Erythroblast (primary cell): ENCODE data around the gene DHRS2.

ENCODE experiments used
- DNase-seq, 2 experiments: peaks; one replicate each; lab custom pipeline; 2025; lab: John Stamatoyannopoulos, UW
- GATA1 ChIP-seq: IDR thresholded peaks from 2 replicates; pipeline ENCODE4 v1.6.1; 2011; ENCODE audit warnings: low read depth, mild to moderate bottlenecking, control low read depth, low read length, moderate library complexity
- POLR2A ChIP-seq: IDR thresholded peaks from 2 replicates; pipeline ENCODE4 v1.6.1; 2011; ENCODE audit warnings: mild to moderate bottlenecking, low read length

The DHRS2 gene

DNA sequence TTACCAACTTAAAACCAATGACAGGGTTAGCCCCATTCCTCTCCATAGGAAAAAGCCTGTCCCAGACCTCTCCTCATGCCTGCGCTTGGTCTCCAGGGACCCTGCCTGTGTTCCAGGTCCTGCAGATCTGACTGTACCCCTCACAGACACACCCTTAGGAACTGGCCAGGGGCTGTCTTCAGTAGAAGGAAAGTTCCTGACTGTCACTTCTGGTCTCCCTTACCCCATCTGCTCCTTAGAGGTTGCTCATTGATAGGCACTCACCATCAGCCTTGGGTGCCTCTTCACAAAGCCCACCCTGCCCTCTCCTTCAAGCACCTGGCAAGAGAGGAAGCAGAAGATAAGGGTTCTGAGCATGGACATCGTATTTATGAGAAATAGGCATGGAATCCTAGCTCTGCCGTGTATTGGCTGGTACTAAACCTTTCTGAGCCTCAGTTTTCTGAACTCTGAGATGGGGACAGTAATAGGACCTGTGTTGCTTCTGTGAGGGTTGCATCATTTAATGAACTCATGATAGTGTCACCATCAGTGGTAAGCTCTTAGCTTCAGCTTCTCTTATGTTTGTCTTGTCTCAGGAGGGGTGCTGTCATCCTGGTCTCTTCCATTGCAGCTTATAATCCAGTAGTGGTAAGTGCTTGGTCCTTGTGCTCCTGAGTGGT lies 7.5 kb downstream of the DHRS2 start:
- TF ChIP-seq POLR2A (no peak), GATA1 (no peak)
- DNase-seq, result no peak

DNA sequence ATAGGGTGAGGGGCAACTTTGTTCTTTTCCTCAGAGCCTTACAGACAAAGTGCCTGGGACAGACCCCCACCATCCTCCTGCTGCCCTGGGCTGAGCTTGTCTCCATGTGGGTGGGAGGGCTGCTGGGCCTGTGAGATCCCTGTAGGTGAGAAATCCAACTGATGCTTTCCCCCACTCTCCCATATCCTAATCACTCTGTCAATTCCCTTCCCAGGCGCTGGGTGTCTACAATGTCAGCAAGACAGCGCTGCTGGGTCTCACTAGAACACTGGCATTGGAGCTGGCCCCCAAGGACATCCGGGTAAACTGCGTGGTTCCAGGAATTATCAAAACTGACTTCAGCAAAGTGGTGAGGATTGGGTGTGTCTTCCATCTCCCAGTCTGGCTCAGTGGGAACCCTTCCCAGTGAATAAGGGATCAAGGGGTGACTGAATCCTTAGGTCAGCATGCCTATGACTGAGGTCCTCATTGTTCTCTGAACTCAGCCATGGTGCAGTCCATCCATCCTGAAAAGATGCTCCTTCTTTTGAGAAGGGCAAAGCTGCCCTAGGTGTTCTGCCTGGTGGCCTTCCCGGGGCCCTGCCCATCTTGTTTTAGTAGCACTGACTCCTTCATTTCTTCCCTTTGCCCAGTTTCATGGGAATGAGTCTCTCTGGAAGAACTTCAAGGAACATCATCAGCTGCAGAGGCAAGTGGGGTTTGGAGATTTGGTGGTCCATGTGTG lies 8.2 kb downstream of the DHRS2 start:
- DNase-seq, result no peak
- TF ChIP-seq POLR2A (no peak), GATA1 (no peak)

DNA sequence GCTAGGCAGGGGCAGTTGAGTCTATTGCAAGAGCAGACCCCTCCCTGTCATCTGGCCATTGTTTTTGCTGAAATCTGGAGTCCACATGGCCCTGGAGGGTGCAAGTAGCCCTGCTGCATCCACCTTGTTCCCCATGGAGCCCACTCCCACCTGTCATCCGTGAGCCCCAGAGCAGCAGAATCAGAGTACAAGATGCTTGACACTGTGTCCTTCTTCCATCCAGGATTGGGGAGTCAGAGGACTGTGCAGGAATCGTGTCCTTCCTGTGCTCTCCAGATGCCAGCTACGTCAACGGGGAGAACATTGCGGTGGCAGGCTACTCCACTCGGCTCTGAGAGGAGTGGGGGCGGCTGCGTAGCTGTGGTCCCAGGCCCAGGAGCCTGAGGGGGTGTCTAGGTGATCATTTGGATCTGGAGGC lies 8.8 kb downstream of the DHRS2 start:
- no peak for DNase-seq
- TF ChIP-seq GATA1 (no peak), POLR2A (no peak)

DNA sequence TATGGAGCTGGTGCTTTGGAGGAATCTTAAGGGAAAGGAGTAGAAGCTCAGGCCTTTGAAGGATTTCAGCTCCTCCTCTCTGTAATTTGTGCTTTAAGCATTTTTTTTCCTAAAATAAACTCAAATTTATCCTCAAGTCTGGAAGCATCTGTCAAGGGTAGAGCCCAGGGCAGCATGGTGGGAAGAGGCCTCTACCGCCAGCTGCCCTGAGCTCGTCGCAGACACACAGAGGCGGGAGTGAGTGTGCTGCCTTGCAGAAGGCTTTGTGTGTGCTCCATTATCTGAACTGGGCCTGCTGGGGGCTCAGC lies 9.3 kb downstream of the DHRS2 start:
- no peak for TF ChIP-seq GATA1
- TF ChIP-seq POLR2A, result no peak
- no peak for DNase-seq

DNA sequence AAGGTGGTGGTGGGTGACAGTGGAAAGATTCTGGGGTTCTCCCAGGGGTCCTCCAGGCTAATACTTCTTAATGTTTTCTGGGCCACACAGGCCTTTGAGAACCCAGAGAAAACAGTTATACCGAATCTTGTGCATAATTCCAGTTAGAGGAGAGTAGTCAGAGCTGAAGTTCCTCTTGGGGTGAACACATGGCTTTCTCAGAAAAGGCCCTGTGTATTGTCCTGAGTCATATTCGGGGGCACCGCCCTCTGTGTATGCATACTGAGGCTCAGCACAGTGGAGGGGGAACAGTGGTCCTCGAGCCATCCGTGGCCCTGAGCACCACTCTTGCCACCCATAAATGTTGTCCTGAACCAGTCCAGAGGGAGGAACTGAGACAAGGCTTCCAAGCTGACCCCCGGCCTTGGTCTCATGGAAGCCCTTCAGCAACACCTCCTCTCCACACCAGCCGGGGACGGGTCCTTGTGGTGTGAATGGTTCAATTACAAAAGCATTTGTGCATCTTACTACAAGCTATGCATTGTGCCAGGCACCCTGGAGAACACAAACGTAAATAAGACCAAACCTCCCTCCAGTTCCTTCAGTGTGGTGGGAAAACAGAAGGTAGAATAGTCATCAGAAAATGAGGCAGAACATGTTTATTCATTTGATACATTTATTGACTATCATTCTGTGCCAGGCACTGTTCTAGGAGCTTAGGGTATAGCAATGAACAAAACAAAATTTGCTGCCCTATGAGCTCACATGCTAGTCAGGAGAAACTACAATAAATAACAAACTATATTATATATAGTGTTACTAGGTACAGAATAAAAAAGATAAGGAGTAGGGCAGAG lies 9.9 kb downstream of the DHRS2 start:
- TF ChIP-seq GATA1 (no peak), POLR2A (no peak)
- DNase-seq, result no peak

DNA sequence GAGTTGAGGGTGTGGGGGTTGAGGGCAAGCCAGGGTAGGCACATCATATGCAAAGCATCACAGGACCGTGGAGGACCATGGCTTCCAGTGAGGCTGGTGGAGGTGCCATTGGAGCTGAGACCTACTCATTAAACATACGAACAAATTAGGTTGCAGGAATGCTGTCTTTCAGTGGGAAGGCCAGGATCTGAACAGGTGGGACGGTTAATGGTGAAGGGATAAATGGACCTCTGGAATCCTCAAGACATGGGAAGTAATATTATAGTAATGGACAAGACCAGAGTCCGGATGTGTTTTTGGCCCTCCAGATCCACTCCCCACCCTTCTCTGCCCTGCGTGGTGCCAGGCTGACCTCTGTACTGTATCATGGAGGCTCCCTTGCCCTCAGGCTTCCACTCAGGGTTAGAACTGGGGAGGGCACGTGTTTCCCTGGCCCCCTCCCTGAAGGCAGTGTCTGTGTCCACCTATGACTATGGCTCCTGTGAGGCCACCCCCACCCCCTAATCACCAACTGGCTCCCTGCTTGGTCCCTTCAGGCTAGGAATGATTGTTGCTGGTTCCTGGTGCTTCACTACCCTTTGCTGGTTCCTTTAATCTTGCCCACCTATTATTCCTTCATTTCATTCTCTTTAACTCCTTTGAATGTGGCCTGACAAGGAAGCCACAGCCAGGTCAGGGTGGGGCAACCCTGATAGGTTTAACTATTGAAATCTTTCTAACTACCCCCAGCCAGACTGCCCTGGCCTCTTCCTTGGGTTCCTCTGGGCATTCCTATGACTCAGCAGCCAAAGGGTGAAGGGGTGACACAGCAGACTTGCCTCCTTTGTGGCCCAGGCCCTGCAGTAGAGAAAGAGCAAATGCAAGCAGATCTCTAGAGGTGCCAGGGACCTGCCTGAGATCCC lies 10.7 kb downstream of the DHRS2 start:
- peak in 1 of 2 experiments; percentile 14 for DNase-seq
- TF ChIP-seq POLR2A (no peak), GATA1 (no peak)

DNA sequence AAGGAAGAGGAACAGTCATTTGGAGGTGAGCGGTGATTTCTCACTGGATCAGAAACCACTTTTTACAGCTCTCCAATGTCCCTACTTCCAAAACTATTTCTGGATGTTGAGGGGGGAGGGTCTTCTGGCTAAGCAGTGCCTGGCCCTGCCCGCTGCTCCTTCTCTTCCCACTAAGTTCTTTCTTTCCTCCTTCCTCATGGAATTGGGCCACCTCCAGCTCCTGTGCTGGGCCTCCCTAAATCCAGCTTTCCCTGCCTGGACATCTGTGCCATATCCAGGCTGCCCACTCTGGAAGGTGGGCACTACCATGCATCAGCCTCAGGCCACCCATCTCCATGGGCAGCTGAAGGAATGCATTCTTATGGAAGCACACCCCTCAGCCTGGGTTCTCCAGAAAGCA lies 11.5 kb downstream of the DHRS2 start:
- DNase-seq, result no peak
- TF ChIP-seq GATA1 (no peak), POLR2A (no peak)

DNA sequence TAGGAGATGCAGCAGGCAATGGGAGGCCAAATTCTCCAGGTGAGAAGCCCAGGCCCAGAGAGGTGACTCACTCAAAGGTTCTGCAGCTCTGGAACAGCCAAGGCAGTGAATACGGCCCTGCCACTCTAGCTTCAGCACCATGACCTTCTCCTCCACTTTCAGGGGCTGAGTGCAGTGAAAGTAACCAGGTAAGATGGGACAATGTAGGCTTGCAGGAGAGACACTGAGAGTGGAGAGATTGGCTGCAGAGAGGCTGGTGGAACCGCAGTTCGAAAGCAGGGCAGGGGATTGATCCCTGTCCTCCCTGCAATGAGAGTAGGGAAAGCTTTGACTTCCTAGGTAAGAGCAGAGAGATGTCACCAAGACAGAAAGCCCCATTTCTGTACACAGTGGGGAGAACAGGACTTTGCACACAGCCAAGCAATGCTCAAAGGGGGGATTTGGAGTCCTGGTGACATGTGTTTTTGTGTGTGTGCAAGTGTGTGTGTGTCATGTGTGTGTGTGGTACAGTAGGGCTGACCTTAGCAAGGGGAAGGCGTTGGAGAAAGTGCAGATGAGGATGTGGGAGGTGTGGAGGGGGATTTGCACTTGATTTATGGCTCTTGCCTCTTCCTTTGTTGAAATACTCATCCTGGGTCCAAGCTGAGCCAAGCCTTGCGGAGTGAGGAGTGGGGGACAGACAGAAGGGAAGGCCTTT lies 12.7 kb downstream of the DHRS2 start:
- TF ChIP-seq POLR2A (no peak), GATA1 (no peak)

DNA sequence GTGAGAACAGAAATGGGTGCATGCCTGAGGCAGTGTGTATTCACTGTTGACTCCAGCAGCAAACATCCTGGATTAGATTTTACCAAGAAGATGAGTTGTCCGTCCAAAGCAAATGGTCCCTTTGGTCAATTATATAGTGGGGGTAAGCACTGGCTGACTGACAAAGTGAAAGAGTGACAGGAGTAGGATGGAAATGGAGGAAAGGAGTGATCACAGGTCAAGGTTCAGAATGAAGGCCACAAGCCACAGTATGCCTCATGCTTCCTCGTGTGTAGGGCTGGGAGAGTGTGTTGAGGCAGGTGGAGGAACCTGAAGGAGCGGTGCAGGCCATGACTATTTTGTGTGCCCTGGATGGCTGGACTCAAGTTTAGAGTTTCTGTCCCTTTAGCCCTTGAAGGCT lies 14.3 kb downstream of the DHRS2 start:
- TF ChIP-seq POLR2A (no peak), GATA1 (no peak)
- no peak for DNase-seq

More for the DNA sequence above, 12.7 kb downstream of the DHRS2 start:
- no peak for DNase-seq

DNA sequence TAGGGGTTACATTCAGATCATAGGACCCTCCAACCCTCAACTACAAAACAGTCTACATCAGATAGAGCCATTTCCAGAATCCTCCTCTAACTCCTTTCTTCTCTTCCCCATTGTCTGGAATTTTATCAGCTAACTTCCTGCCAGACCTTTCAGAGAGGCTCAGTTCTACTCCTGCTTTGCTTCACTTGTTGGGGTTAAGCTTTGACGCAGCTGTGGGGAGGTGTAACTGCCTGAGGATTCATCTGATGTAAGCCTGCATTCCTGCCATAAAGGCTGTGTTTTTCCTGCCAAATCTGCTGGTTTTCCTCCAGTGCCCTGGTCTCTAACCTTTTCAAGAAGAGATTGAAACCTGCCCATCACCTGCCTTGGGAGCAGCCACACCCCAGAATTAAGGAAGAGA lies 16.9 kb downstream of the DHRS2 start:
- DNase-seq, result no peak
- TF ChIP-seq POLR2A (no peak), GATA1 (no peak)

DNA sequence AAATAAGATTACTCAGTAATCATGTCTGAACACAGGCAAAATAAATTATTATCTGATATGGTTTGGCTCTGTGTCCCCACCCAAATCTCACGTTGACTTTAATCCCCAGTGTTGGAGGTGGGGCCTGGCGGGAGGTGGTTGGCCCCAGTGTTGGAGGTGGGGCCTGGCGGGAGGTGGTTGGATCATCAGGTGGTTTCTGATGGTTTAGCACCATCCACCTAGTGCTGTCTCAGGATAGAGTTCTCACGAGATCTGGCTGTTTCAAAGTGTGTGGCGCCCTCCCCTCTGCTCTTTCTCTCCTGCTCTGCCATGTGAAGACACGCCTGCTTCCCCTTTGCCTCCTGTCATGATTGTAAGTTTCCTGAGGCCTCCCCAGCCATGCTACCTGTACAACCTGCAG lies 18.1 kb downstream of the DHRS2 start:
- DNase-seq, result no peak
- TF ChIP-seq POLR2A (no peak), GATA1 (no peak)

DNA sequence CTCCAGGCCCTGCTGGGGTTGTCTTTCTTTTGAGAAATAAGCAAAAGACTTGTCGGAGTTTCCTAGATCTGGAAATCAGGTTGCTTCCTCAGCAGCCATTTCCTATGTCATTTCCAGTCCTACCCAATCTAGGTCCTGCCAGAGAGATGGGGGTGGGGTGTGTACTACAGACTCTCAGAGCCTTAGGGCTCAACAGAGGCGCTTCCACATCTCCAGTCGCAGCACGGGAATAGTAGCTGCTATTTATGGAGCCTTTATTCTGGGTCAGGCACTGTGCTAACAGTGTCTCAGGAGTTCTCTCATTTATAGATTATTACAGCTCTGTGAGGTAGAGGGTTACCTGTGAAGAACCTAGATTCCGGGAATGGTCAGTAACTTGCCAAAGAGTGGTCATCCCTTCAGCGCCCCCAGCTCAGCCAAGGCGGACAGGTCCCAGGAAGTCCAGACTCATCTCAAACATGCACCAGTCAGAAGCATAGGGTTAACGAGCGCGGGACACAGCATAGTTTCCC lies 21.9 kb downstream of the DHRS2 start:
- no peak for TF ChIP-seq POLR2A
- TF ChIP-seq GATA1, result no peak
- no peak for DNase-seq
